ENCODE measurements around the gene ZNF318.

The ZNF318 gene

DNA sequence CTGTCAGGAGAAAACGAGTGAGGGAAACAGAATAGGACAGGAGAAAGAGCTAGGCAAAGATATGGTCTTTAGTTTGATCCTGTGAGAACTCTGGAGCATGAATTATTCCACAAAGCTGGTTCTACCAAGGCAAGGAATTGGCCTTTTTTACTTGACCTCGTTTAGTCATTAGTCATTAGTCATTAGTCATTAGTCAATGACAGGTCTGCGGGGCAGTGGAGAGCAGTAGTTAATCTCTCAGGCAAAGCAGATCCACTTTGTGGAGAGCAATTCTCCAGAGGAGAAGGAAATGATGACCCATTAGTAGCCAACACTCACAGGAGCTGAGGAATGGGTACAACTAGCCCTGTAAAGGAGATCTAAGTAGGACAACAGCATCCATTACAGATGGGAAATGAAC, 35.9 kb upstream of the ZNF318 start:
- no peaks in the 10 kb centered on the region for H3K27me3 ChIP-seq (replicated peaks; ENCODE audit: insufficient read depth, low read length)
- no peak overlapping the region for H3K9ac ChIP-seq (ENCODE audit: low read length)
- H3K9me2 ChIP-seq (replicated peaks; ENCODE audit: insufficient read depth, low read length), result no peaks in the 10 kb centered on the region
- H3K4me3 ChIP-seq (ENCODE audit: low read length), result no peak overlapping the region
- DNase-seq, result no peak
- H3K4me2 ChIP-seq (ENCODE audit: low read depth, low read length), result no peak overlapping the region
- TF ChIP-seq, protein P1, sequence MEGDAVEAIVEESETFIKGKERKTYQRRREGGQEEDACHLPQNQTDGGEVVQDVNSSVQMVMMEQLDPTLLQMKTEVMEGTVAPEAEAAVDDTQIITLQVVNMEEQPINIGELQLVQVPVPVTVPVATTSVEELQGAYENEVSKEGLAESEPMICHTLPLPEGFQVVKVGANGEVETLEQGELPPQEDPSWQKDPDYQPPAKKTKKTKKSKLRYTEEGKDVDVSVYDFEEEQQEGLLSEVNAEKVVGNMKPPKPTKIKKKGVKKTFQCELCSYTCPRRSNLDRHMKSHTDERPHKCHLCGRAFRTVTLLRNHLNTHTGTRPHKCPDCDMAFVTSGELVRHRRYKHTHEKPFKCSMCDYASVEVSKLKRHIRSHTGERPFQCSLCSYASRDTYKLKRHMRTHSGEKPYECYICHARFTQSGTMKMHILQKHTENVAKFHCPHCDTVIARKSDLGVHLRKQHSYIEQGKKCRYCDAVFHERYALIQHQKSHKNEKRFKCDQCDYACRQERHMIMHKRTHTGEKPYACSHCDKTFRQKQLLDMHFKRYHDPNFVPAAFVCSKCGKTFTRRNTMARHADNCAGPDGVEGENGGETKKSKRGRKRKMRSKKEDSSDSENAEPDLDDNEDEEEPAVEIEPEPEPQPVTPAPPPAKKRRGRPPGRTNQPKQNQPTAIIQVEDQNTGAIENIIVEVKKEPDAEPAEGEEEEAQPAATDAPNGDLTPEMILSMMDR (IDR thresholded peaks at IDR 0.05; ENCODE audit: low read length), result no peak
- TF ChIP-seq EZH2 (optimal IDR thresholded peaks at IDR 0.05; ENCODE audit: low read depth, low read length), result no peak
- TF ChIP-seq EZH2phosphoT487 (IDR thresholded peaks at IDR 0.05; ENCODE audit: low read length), result no peak
- no peaks in the 10 kb centered on the region for H4K20me1 ChIP-seq (ENCODE audit: insufficient read depth, low read length)
- no peak overlapping the region for H2AFZ ChIP-seq (ENCODE audit: low read length)
- no peaks in the 10 kb centered on the region for H3K9me3 ChIP-seq (replicated peaks; ENCODE audit: insufficient read depth, low read length)
- H3F3A ChIP-seq (ENCODE audit: insufficient read depth, low read length), result no peaks in the 10 kb centered on the region
- no peaks in the 10 kb centered on the region for H3K79me2 ChIP-seq (ENCODE audit: low read length)
- no peaks in the 10 kb centered on the region for H3K36me3 ChIP-seq (replicated peaks; ENCODE audit: insufficient read depth, low read length)
- H3K27ac ChIP-seq (ENCODE audit: low read length), result no peak overlapping the region
- H3K4me1 ChIP-seq (ENCODE audit: low read length), result no peaks in the 10 kb centered on the region

DNA sequence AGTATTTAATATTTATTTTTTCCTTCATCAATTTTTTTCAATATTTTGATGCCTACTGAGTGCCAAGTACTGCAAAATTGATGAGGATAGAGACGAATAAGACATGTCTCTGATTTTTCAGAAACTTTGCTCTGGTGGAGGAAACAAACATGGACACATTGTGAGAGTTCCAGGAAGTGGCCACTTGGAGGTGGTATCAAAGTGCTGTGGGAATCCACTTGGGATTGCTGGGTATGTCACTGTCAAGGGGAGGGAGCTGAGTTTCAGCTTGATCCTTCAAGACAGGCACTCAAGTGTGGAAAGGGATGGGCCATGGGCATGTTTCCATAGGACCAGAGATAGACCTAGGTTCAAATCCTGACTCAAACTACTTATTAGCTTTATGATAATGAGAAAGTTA, 33.4 kb upstream of the ZNF318 start:
- TF ChIP-seq EZH2 (optimal IDR thresholded peaks at IDR 0.05; ENCODE audit: low read depth, low read length) (no peak), EZH2phosphoT487 (IDR thresholded peaks at IDR 0.05; ENCODE audit: low read length) (no peak)
- Histone ChIP-seq H3F3A (ENCODE audit: insufficient read depth, low read length) (no peaks in the 10 kb centered on the region), H3K4me1 (ENCODE audit: low read length) (no peaks in the 10 kb centered on the region), H3K9me2 (replicated peaks; ENCODE audit: insufficient read depth, low read length) (no peaks in the 10 kb centered on the region), H4K20me1 (ENCODE audit: insufficient read depth, low read length) (no peaks in the 10 kb centered on the region), H3K36me3 (replicated peaks; ENCODE audit: insufficient read depth, low read length) (no peaks in the 10 kb centered on the region), H3K27ac (ENCODE audit: low read length) (no peak overlapping the region), H3K9me3 (replicated peaks; ENCODE audit: insufficient read depth, low read length) (no peaks in the 10 kb centered on the region), H3K27me3 (replicated peaks; ENCODE audit: insufficient read depth, low read length) (no peaks in the 10 kb centered on the region), H3K79me2 (ENCODE audit: low read length) (no peaks in the 10 kb centered on the region), H3K4me3 (ENCODE audit: low read length) (no peak overlapping the region), H3K9ac (ENCODE audit: low read length) (no peak overlapping the region), H2AFZ (ENCODE audit: low read length) (no peak overlapping the region), H3K4me2 (ENCODE audit: low read depth, low read length) (no peak overlapping the region)
- no peak for DNase-seq

DNA sequence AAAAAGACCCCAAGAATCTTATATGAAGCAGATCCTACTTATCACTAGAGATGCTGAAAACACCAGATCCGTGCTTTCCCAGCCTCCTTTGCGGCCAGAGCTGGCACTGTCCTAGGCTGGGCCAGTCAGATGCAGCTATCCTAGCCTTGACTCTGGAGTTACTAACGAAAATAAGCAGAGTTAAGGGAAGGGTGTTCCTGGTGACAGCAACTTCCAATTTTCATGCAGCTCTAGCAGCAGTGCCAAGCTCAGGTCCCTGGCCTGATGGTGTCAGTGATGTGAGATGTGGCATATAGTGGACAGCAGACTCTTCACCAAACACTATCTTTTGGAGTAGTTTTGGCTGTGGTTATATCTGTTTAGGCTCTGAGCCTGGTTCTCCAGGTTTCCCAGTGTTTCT, 32.3 kb upstream of the ZNF318 start:
- H3K4me1 ChIP-seq (ENCODE audit: low read length), result no peaks in the 10 kb centered on the region
- no peaks in the 10 kb centered on the region for H3K9me2 ChIP-seq (replicated peaks; ENCODE audit: insufficient read depth, low read length)
- H3K27ac ChIP-seq (ENCODE audit: low read length), result no peak overlapping the region
- no peaks in the 10 kb centered on the region for H3F3A ChIP-seq (ENCODE audit: insufficient read depth, low read length)
- no peak overlapping the region for H3K4me2 ChIP-seq (ENCODE audit: low read depth, low read length)
- H4K20me1 ChIP-seq (ENCODE audit: insufficient read depth, low read length), result no peaks in the 10 kb centered on the region
- no peaks in the 10 kb centered on the region for H3K27me3 ChIP-seq (replicated peaks; ENCODE audit: insufficient read depth, low read length)
- TF ChIP-seq EZH2 (optimal IDR thresholded peaks at IDR 0.05; ENCODE audit: low read depth, low read length), result no peak
- TF ChIP-seq, protein P1 (IDR thresholded peaks at IDR 0.05; ENCODE audit: low read length), result no peak
- no peak for TF ChIP-seq EZH2phosphoT487 (IDR thresholded peaks at IDR 0.05; ENCODE audit: low read length)
- H2AFZ ChIP-seq (ENCODE audit: low read length), result no peak overlapping the region
- H3K9me3 ChIP-seq (replicated peaks; ENCODE audit: insufficient read depth, low read length), result no peaks in the 10 kb centered on the region
- no peak for DNase-seq
- no peak overlapping the region for H3K9ac ChIP-seq (ENCODE audit: low read length)
- H3K36me3 ChIP-seq (replicated peaks; ENCODE audit: insufficient read depth, low read length), result no peaks in the 10 kb centered on the region
- H3K79me2 ChIP-seq (ENCODE audit: low read length), result no peaks in the 10 kb centered on the region
- H3K4me3 ChIP-seq (ENCODE audit: low read length), result no peak overlapping the region

DNA sequence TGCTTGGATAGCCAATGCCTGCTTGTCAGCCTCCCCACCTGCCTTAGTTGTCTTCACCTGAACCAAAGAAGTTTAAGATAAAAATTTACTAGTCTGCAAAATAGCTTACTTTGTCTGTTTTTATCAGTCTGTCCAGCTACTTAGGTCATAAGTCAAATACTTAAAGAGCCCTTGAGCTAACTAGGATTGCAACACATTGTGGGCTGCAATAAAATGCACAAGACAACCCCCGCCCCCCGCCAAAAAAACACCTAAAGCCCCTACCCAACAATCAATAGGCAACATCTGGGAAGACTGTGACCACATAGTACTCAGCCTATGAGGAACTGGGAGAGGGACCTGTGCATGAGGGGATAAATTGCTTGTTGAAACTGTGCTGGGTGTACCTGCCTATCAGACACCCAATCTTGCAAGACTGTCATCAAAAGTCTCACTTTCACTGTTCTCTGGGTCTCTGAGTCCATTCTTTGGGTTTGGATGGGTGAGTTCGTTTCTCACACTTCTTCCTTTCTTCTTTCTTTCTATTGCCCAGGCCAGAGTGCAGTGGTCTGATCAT, 30.6 kb upstream of the ZNF318 start:
- H3K36me3 ChIP-seq (replicated peaks; ENCODE audit: insufficient read depth, low read length), result no peaks in the 10 kb centered on the region
- H2AFZ ChIP-seq (ENCODE audit: low read length), result no peak overlapping the region
- no peaks in the 10 kb centered on the region for H3K79me2 ChIP-seq (ENCODE audit: low read length)
- no peaks in the 10 kb centered on the region for H3F3A ChIP-seq (ENCODE audit: insufficient read depth, low read length)
- TF ChIP-seq EZH2 (optimal IDR thresholded peaks at IDR 0.05; ENCODE audit: low read depth, low read length) (no peak), EZH2phosphoT487 (IDR thresholded peaks at IDR 0.05; ENCODE audit: low read length) (no peak)
- TF ChIP-seq, protein P1 (IDR thresholded peaks at IDR 0.05; ENCODE audit: low read length), result no peak
- H3K9me2 ChIP-seq (replicated peaks; ENCODE audit: insufficient read depth, low read length), result no peaks in the 10 kb centered on the region
- no peaks in the 10 kb centered on the region for H3K9me3 ChIP-seq (replicated peaks; ENCODE audit: insufficient read depth, low read length)
- H3K27me3 ChIP-seq (replicated peaks; ENCODE audit: insufficient read depth, low read length), result no peaks in the 10 kb centered on the region
- no peak overlapping the region for H3K4me3 ChIP-seq (ENCODE audit: low read length)
- no peak overlapping the region for H3K27ac ChIP-seq (ENCODE audit: low read length)
- H3K9ac ChIP-seq (ENCODE audit: low read length), result no peak overlapping the region
- no peaks in the 10 kb centered on the region for H3K4me1 ChIP-seq (ENCODE audit: low read length)
- no peaks in the 10 kb centered on the region for H4K20me1 ChIP-seq (ENCODE audit: insufficient read depth, low read length)
- DNase-seq, result no peak
- no peak overlapping the region for H3K4me2 ChIP-seq (ENCODE audit: low read depth, low read length)

Data from MM.1S (cell line).